Ishikawa (cell line): Measurements from ENCODE around the gene POU2F2.

Experiments used
- CEBPB ChIP-seq: IDR thresholded peaks from 2 replicates; pipeline ENCODE4 v1.6.1; 2012
- CREB1 ChIP-seq: IDR thresholded peaks from 2 replicates; pipeline ENCODE4 v1.6.1; 2012; ENCODE audit warnings: low read depth
- EGR1 ChIP-seq: IDR thresholded peaks from 2 replicates; pipeline ENCODE4 v1.6.1; 2012
- EP300 ChIP-seq: IDR thresholded peaks from 2 replicates; pipeline ENCODE4 v1.6.1; 2012; ENCODE audit warnings: borderline replicate concordance
- FOXM1 ChIP-seq: IDR thresholded peaks from 2 replicates; pipeline ENCODE4 v1.6.1; 2012; ENCODE audit warnings: low read depth, borderline replicate concordance
- NFIC ChIP-seq: IDR thresholded peaks from 2 replicates; pipeline ENCODE4 v1.6.1; 2012
- RAD21 ChIP-seq: IDR thresholded peaks from 2 replicates; pipeline ENCODE4 v1.6.1; 2012; ENCODE audit warnings: low read depth
- TAF1 ChIP-seq: IDR thresholded peaks from 2 replicates; pipeline ENCODE4 v1.6.1; 2012; ENCODE audit warnings: low read depth, mild to moderate bottlenecking
- TCF12 ChIP-seq: IDR thresholded peaks from 2 replicates; pipeline ENCODE4 v1.6.1; 2012; ENCODE audit warnings: low read depth
- TEAD4 ChIP-seq: IDR thresholded peaks from 2 replicates; pipeline ENCODE4 v1.6.1; 2012
- YY1 ChIP-seq: IDR thresholded peaks from 2 replicates; pipeline ENCODE4 v1.6.1; 2012; ENCODE audit warnings: low read depth
- ZBTB7A ChIP-seq: IDR thresholded peaks from 2 replicates; pipeline ENCODE4 v1.6.1; 2012; ENCODE audit warnings: low read depth
- TF ChIP-seq, protein P1 (sequence below): IDR thresholded peaks from 2 replicates; pipeline ENCODE4 v1.6.1; 2012; ENCODE audit warnings: low read depth, mild to moderate bottlenecking
- TF ChIP-seq, protein P2 (sequence below): IDR thresholded peaks from 2 replicates; pipeline ENCODE4 v1.6.1; 2012
- TF ChIP-seq, protein P3 (sequence below): IDR thresholded peaks from 2 replicates; pipeline ENCODE4 v1.6.1; 2012

Gene POU2F2

DNA sequence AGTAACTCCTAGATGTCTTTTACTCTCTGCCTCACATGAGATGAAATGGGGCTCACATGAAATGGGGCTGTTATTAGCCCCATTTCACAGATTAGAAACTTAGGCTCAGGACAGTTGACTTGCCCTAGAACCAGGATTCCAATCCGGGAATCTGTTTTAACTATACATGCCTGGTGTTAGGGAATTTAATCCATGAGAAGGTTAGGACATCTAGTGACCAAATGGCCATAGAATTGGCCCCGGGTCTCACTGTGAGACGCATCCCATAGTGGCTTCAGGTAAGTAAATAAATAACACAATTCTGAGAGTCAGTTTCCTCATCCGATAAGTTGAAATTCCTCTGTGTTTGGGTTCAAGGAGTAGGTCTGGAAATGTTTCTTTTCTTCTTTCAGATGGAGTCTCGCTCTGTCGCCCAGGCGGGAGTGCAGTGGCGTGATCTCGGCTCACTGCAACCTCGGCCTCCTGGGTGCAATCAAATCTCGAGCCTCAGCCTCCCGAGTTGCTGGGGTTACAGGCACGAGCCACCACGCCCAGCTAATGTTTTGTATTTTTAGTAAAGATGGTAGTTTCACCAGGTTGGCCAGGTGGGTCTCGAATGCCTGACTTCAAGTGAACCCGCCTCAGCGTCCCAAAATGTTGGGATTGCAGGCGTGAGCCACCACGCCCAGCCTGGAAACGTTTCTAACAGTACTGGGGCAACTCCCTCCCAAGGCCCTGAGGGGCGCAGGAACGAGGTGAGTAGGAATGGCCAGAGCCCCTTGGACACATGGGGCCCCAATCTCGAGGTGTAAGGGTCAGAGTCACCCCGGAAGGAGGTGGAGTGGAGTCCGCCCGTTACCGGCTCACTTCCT is 57.5 kb downstream of the POU2F2 start:
- TF ChIP-seq ZBTB7A (no peak), TEAD4 (no peak), CEBPB (no peak), NFIC (no peak), TAF1 (no peak), CREB1 (no peak), TCF12 (no peak), RAD21 (no peak), EP300 (no peak), FOXM1 (no peak), YY1 (no peak)
- TF ChIP-seq, protein P1, sequence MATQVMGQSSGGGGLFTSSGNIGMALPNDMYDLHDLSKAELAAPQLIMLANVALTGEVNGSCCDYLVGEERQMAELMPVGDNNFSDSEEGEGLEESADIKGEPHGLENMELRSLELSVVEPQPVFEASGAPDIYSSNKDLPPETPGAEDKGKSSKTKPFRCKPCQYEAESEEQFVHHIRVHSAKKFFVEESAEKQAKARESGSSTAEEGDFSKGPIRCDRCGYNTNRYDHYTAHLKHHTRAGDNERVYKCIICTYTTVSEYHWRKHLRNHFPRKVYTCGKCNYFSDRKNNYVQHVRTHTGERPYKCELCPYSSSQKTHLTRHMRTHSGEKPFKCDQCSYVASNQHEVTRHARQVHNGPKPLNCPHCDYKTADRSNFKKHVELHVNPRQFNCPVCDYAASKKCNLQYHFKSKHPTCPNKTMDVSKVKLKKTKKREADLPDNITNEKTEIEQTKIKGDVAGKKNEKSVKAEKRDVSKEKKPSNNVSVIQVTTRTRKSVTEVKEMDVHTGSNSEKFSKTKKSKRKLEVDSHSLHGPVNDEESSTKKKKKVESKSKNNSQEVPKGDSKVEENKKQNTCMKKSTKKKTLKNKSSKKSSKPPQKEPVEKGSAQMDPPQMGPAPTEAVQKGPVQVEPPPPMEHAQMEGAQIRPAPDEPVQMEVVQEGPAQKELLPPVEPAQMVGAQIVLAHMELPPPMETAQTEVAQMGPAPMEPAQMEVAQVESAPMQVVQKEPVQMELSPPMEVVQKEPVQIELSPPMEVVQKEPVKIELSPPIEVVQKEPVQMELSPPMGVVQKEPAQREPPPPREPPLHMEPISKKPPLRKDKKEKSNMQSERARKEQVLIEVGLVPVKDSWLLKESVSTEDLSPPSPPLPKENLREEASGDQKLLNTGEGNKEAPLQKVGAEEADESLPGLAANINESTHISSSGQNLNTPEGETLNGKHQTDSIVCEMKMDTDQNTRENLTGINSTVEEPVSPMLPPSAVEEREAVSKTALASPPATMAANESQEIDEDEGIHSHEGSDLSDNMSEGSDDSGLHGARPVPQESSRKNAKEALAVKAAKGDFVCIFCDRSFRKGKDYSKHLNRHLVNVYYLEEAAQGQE: no peak
- TF ChIP-seq, protein P2, sequence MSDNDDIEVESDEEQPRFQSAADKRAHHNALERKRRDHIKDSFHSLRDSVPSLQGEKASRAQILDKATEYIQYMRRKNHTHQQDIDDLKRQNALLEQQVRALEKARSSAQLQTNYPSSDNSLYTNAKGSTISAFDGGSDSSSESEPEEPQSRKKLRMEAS: no peak
- TF ChIP-seq, protein P3, sequence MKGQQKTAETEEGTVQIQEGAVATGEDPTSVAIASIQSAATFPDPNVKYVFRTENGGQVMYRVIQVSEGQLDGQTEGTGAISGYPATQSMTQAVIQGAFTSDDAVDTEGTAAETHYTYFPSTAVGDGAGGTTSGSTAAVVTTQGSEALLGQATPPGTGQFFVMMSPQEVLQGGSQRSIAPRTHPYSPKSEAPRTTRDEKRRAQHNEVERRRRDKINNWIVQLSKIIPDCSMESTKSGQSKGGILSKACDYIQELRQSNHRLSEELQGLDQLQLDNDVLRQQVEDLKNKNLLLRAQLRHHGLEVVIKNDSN: no peak

DNA sequence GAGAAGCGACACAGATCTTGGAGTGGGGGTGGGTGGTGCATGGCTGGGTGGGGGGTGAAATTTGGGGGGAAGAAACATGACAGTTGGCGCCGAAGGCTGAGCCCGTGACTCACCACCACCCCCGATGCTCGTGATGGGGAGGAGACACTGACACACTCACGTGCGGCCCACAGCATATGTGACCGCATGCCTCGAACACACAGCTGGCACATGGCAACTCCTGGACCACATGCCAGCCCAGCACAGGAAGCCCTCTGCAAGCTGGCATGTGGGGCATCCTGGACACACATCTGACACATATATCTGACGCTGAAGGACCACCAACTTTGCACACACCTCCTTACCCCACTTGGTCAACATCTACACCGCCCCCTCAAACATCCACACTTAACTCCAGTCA is 61.0 kb downstream of the POU2F2 start:
- TF ChIP-seq TAF1 (no peak), CEBPB (no peak), ZBTB7A (no peak)

DNA sequence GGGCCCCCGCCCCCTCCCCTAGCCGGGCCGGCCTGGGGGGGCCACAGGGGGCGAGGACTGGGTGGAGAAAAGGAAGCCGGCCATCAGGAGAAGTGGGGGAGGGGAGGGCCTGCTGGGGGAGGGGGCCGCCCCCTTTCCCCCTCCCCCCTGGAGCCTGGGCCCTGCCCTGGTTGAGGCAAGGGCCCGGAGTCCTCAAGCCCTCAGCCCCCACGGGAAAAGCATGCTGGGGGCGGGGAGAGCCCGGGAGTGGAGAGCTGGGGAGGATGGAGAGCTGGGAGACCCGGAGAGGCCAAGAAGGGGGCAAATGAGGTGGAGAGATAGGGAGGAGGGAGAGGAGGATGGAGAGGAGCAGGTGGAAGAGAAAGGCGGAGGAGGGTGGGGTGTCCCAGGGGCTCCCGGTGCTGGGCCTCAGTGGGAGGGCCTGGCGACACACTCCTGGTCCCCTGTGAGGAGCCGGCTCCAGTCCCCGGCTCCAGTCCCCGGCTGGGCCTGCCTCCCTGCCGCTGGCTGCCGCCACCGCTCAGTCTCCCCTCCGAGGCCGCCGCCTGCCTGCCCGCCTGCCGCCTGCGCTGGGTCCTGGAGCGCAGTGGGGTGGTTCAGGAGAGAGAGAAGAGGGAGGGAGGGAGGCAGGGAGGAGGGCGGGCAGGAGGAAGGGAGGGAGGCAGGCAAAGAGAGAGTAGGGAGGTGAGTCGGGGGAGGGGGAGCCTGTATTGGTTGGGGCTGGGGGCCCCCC is 62.5 kb downstream of the POU2F2 start, which contains the start of gene GRIK5:
Gene GRIK5, minus strand, starts transcription at position 588 of the 733 bp plus-strand sequence. CDS start 4,436 bp downstream, outside the sequence.
- no peak for TF ChIP-seq YY1
- TF ChIP-seq CREB1: no peak
- no peak for TF ChIP-seq ZBTB7A
- TF ChIP-seq TEAD4: no peak
- TF ChIP-seq EP300: no peak
- TF ChIP-seq, protein P3: no peak
- TF ChIP-seq TCF12: no peak

DNA sequence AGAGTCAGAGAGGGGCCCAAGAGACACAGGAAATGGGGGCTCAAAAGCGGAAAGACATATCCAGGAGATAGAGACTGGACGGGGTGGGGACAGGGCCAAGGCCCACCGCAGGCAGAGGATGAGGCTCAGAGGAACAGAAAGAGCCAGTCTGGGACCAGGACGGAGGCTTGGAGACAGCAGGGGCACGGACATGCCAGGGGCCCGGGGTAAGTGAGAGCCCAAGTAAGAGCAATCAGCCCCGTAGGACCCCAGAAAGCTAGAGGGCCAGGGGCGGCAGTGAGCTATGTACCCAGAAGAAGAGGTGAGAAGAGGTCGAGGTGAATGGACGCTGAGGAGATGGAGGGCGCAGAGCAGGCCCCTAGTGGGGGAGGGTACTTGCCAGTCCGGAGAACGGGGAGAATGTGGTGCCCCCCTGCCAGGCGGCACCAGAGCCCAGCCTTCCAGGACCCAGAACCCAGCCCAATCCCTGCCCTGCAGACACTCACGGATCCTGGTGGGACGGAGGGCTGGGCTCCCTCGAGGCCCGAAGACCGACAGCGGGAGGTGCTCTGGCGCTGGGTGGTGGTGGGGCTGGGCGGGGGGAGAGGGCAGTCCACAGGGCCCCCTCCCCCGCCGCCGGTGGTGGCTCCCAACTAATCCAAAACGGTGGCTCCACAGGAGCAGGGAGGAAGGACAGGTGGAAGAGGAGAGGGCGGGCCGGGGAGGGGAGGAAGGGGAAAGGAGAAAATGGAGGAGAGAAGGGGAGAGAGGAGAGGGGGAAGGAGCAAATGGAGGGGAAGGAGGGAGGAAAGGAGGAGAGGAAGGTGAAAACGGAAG is 63.3 kb downstream of the POU2F2 start:
- TF ChIP-seq CEBPB: no peak
- TF ChIP-seq YY1: no peak
- no peak for TF ChIP-seq TEAD4
- TF ChIP-seq, protein P1: no peak
- no peak for TF ChIP-seq RAD21
- TF ChIP-seq CREB1: no peak

DNA sequence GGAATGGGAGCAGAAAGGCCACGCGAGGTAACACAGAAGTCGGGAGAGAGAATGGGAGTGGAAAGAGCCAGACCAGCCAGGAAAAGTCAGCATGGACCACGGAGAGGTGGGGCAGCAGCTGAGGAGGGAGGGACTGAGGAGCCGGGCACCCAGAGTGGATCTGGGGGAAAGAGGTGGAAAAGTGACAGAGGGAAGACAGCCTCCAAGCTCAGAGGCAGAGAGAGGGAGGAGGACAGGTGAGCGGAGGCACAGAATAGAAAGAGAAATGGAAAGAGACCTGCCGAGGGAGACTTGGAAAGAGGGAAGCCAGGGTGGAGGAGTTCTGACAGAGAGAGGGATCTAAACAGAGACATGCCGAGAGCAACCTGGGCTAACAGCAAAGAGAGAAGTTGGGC is 63.9 kb downstream of the POU2F2 start:
- TF ChIP-seq CEBPB (no peak), TEAD4 (no peak), CREB1 (no peak), EGR1 (no peak), RAD21 (no peak), NFIC (no peak), TAF1 (no peak), YY1 (no peak)
- TF ChIP-seq, protein P2: no peak
- TF ChIP-seq, protein P1: no peak
